Activated T-helper 1 cell treated with anti-CD3 and anti-CD28 coated beads, Interleukin-12 subunit alpha, Interleukin-12 subunit beta, Interleukin-2, Interleukin-4 antibody, amounts not matched to agents 30 ng/mL and 10 ng/mL and 1 ng/mL, durations not matched to agents 14 hours and 24 hours and 36 hours (primary cell): ENCODE measurements around the gene CACNA1E. TPM values are rescaled to one million over a fixed set of nuclear protein-coding genes. Genes with fewer than 3 reads are reported as not detected.
"Not testable (repeated sequence)": the region's sequence is repeated elsewhere in the genome, so short reads cannot be mapped to it uniquely, and the experiment has no call there.

ENCODE experiments used
- DNase-seq: peaks from one replicate; pipeline ENCODE4 v3.0.0; 2021; ENCODE audit warnings: low spot score
- H3K27ac Mint-ChIP-seq: one replicate; pipeline ENCODE4 v1.8.0; 2021; ENCODE audit warnings: mild to moderate bottlenecking, mixed read lengths
- H3K27me3 Mint-ChIP-seq: one replicate; pipeline ENCODE4 v1.8.0; 2022; ENCODE audit warnings: mild to moderate bottlenecking, moderate library complexity, mixed read lengths; ENCODE audit not compliant: insufficient read depth
- H3K36me3 Mint-ChIP-seq: one replicate; pipeline ENCODE4 v1.8.0; 2021; ENCODE audit warnings: low read depth, mixed read lengths
- H3K4me1 Mint-ChIP-seq: one replicate; pipeline ENCODE4 v1.8.0; 2021; ENCODE audit warnings: low read depth, mixed read lengths
- H3K4me3 Mint-ChIP-seq: one replicate; pipeline ENCODE4 v1.8.0; 2021; ENCODE audit warnings: mild to moderate bottlenecking, moderate library complexity, mixed read lengths
- H3K9me3 Mint-ChIP-seq: one replicate; pipeline ENCODE4 v1.8.0; 2021; ENCODE audit warnings: mixed read lengths
- intact Hi-C: fragments of 100-400 bp; cut with micrococcal nuclease; formaldehyde crosslinking; loops from one replicate; pipeline ENCODE4 v1.15.1; 2024
- total RNA-seq: library from RNA; stranded (reverse); gene quantifications from 2 replicates; pipeline ENCODE4 v1.2.3, GENCODE V29; 2022

Gene CACNA1E
- total RNA-seq, 1 donor from 2014 or later = not detected

DNA sequence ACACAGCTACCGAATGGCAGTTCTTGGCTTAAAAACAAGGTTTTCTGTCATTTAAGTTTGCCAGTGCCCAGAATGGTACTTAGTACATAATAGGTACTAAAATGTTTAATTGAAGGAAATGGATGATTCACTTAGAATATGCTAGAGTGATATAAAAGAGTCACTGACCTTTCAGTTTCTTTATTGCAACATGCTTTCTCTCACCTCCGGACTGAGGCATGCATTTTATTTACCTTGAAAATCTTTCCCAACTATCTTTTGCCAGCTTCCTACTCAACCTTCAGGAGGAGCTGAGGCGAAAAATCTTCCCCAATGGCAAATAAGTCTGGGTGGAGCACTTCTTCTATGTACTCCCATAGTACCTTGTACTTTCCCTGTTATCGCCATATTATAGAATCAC is 333.3 kb downstream of the CACNA1E start:
- no peak for DNase-seq
- Mint-ChIP-seq H3K4me1 (no peaks in the 10 kb centered on the region), H3K27me3 (peaks cover 1% of the 10 kb centered on the region), H3K4me3 (no peak overlapping the region), H3K36me3 (no peaks in the 10 kb centered on the region), H3K9me3 (no peaks in the 10 kb centered on the region), H3K27ac (no peak overlapping the region)
- intact Hi-C loops = no loop called here

DNA sequence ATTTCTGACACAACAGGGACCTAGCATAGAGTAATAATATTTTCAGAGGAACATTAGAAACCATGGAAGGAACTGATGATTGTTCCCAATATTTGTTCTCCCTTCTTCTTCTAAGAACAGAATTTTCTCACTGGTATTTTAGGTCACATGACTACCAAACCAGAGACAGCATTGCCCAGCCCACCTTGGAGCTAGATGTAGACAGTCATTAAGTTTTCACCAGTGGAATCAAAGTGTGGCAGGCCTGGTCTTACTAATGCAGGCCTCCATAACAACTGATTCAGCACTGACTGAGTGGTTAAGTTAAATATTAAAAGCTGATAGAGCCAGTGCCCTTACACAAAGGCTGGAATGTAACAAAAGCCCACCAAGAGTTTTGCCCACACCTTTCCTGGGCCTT is 333.8 kb downstream of the CACNA1E start:
- DNase-seq = no peak
- Mint-ChIP-seq H3K9me3 (no peaks in the 10 kb centered on the region), H3K27me3 (peaks cover 1% of the 10 kb centered on the region), H3K27ac (no peak overlapping the region), H3K4me1 (no peaks in the 10 kb centered on the region), H3K36me3 (no peaks in the 10 kb centered on the region), H3K4me3 (no peak overlapping the region)
- intact Hi-C loops = no loop called here

DNA sequence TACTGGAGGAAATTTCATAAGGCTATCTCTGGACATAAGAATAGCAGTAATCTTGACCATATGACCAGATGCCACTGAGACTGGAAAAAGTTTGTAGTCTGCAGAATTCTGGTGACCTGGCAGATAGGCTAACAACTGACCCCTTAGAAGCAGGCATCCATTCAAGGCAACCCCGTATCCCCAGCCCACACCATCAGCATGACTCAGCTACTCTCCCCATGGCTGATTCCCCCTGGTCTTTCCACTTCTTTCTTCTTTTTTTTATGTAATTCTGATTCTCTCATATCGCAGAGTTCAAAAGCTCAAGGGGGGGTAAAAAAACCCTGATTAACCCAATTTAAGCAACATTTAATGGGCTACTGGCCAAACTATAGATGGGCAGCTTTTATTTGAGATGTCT is 335.1 kb downstream of the CACNA1E start:
- H3K9me3 Mint-ChIP-seq = no peaks in the 10 kb centered on the region
- H3K4me1 Mint-ChIP-seq = no peaks in the 10 kb centered on the region
- intact Hi-C loops = no loop called here
- H3K27ac Mint-ChIP-seq = no peak overlapping the region
- no peak for DNase-seq
- no peak overlapping the region for H3K4me3 Mint-ChIP-seq
- no peaks in the 10 kb centered on the region for H3K36me3 Mint-ChIP-seq
- peaks cover 5% of the 10 kb centered on the region for H3K27me3 Mint-ChIP-seq

DNA sequence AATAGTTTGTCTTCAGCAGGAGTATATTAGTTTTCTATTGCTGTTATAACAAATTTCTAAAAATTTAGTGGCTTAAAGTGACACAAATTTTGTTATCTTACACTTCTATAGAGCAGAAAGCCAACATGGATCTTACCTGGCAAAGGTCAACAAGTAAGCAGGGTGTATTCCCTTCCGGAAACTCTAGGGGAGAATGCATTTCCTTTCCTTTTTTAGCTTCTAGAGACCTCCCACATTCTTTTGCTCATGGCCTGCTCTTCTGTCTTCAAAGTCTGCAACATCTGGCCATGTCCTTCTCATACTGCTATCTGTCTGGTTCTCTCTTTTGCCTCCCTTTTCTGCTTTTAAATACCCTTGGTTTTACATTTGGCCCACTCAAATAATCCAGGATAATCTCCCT is 335.6 kb downstream of the CACNA1E start:
- no peak for DNase-seq
- no peak overlapping the region for H3K27ac Mint-ChIP-seq
- no peaks in the 10 kb centered on the region for H3K9me3 Mint-ChIP-seq
- intact Hi-C loops = no loop called here
- H3K4me3 Mint-ChIP-seq = no peak overlapping the region
- peaks cover 6% of the 10 kb centered on the region for H3K27me3 Mint-ChIP-seq
- H3K4me1 Mint-ChIP-seq = no peaks in the 10 kb centered on the region
- H3K36me3 Mint-ChIP-seq = no peaks in the 10 kb centered on the region

DNA sequence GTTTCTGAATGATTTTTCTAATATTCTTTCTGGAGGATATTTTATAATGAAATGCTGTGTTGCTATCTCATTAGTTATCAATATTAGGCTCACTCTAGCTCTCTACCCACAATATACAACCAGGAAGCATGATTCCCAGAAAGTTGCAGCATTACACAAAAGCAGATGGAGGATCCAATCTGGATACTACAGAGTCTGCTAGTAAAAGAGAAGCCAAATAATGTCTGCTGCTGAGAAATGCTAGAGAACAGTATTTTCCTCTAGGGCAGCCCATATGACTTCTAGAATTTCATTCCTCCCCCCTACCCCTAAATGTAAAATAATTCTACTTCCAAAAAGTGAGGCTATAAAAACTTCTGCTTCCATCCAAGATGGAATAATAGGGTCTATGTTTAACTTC is 338.4 kb downstream of the CACNA1E start:
- H3K36me3 Mint-ChIP-seq = no peaks in the 10 kb centered on the region
- H3K4me1 Mint-ChIP-seq = no peaks in the 10 kb centered on the region
- no peak overlapping the region for H3K4me3 Mint-ChIP-seq
- H3K9me3 Mint-ChIP-seq = peaks cover 3% of the 10 kb centered on the region
- no peak overlapping the region for H3K27ac Mint-ChIP-seq
- intact Hi-C loops = no loop called here
- H3K27me3 Mint-ChIP-seq = peaks cover 6% of the 10 kb centered on the region
- no peak for DNase-seq

DNA sequence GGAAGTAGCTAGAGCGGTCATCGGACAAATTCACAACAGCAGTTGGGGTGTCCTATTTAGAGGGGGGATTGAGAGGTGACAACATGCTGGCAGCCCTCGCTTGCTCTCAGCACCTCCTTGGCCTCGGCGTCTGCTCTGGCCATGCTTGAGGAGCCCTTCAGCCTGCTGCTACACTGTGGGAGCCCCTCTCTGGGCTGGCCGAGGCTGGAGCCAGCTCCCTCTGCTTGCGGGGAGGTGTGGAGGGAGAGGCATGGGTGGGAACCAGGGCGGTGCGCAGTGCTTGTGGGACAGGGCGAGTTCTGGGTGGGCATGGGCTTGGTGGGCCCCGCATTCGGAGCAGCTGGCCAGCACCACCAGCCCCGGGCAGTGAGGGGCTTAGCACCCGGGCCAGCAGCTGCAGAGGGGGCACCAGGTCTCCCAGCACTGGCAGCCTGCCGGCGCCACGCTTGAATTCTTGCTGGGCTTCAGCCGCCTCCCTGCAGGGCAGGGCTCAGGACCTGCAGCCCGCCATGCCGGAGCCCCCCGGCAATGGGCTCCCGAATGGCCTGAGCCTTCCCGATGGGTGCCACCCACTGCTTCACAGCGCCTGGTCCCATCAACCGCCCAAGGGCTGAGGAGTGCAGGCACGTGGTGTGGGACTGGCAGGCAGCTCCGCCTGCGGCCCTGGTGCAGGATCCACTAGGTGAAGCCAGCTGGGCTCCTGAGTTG is 349.0 kb downstream of the CACNA1E start:
- H3K27me3 Mint-ChIP-seq, intact Hi-C loops, H3K4me1 Mint-ChIP-seq, H3K27ac Mint-ChIP-seq, H3K36me3 Mint-ChIP-seq, DNase-seq, H3K4me3 Mint-ChIP-seq: not testable (repeated sequence)
- peaks cover 12% of the 10 kb centered on the region for H3K9me3 Mint-ChIP-seq

DNA sequence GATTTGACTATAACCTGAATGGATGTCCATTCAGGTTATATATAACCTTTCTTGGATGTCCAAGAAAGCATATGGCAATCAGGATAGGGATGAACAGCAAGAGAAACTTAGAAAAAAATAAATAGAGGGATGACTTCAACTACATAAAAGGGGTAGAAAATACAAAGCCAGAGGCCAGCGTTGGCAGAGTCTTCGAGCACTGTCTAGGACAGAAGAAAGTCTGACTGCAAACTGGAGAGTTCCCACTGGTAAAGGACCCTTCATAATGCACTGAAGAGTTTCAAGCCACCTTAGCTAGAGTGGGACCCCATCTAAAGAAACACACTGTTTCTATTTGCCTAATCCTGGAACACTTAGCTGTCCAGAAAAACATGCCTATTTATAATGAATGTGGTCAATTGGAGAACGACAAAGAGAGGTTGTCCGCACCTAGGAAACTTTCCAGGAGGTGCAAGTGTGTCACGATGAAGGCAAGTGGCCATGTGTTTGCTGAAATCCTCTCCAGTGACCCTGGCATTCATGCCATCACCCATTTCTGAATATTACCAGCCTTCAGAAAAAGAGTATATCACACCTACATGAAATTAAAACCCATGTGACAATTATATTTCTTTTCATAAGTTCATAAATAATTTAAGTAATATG is 362.8 kb downstream of the CACNA1E start:
- intact Hi-C loops = no loop called here
- H3K27ac Mint-ChIP-seq = no peak overlapping the region
- no peaks in the 10 kb centered on the region for H3K9me3 Mint-ChIP-seq

DNA sequence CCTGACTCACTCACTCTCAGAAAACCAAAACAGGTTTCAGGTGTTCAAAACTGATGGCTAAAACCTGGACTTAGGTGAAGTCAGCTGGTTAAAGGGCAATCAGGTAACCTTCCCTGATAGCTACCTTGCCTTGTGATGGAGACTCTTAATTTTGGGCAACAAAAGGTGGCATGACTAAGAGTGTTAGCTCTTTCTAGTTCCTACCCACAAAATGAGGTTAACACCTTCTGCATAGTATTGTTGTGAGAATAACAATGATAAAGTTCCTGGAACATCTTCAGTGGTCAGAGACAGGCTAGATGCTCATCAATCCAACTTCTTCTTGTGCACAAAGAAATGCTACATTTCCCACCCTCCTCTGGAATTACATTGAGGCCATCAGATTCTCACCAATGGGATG is 363.4 kb downstream of the CACNA1E start:
- Mint-ChIP-seq H3K27ac (no peak overlapping the region), H3K4me3 (no peak overlapping the region), H3K27me3 (peaks cover 8% of the 10 kb centered on the region), H3K4me1 (no peaks in the 10 kb centered on the region), H3K9me3 (no peaks in the 10 kb centered on the region), H3K36me3 (no peaks in the 10 kb centered on the region)
- intact Hi-C loops = no loop called here
- no peak for DNase-seq

More for the DNA sequence above, 362.8 kb downstream of the CACNA1E start:
- H3K4me3 Mint-ChIP-seq = no peak overlapping the region
- DNase-seq = no peak
- no peaks in the 10 kb centered on the region for H3K36me3 Mint-ChIP-seq
- H3K4me1 Mint-ChIP-seq = no peaks in the 10 kb centered on the region
- H3K27me3 Mint-ChIP-seq = peaks cover 8% of the 10 kb centered on the region

DNA sequence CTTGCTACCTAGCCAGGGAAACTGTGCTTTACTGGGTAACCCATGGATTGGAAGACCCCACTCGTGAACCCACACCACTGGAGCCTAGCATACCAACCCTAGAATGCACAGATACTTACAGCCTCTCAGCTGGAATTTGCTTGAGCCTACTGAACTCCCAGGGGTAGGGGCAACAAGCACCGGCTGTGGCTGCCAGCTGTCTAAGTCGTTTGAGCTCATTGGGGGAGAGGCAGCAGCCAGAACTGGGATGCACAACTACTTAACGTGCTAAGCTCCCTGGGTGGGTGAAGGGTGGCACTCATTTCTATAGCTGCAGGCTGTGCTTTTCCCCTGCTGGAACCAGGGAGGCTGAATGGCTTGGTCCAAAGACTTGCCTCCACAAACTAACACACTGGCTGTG is 365.8 kb downstream of the CACNA1E start:
- Mint-ChIP-seq H3K9me3 (peaks cover 3% of the 10 kb centered on the region), H3K4me1 (no peaks in the 10 kb centered on the region), H3K27ac (no peak overlapping the region), H3K27me3 (peaks cover 9% of the 10 kb centered on the region), H3K4me3 (no peak overlapping the region), H3K36me3 (no peaks in the 10 kb centered on the region)
- intact Hi-C loops = no loop called here
- no peak for DNase-seq

DNA sequence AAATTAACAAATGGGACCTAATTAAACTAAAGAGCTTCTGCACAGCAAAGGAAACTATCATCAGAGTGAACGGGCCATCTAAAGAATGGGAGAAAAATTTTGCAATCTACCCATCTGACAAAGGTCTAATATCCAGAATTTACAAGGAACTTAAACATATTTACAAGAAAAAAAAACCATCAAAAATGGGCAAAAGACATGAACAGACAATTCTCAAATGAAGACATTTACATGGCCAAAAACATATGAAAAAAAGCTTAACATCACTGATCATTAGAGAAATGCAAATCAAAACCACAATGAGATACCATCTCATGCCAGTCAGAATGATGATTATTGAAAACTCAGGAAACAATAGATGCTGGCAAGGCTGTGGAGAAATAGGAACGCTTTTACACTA is 370.9 kb downstream of the CACNA1E start:
- H3K36me3 Mint-ChIP-seq, intact Hi-C loops, H3K9me3 Mint-ChIP-seq, H3K4me3 Mint-ChIP-seq, H3K27me3 Mint-ChIP-seq, DNase-seq, H3K27ac Mint-ChIP-seq, H3K4me1 Mint-ChIP-seq: not testable (repeated sequence)

DNA sequence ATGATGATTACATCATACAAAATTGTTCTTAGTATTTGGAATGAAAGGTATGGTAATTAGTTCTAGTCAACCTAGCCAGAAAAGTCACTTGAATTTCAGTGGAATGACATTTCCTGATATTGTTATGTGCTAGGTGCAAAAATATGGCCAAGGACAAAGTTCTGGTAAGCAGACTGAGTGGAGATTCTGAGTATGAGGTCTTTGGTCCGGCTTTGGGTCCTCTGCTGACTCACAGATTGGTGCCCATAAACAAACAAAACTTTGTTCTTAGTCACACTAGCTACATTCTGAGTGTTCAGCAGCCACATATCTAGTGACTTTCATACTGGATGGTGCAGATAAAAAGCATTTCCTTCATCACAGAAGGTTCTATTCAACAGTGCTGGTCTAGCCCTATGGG is 372.1 kb downstream of the CACNA1E start:
- intact Hi-C loops = no loop called here
- no peaks in the 10 kb centered on the region for H3K4me1 Mint-ChIP-seq
- H3K27ac Mint-ChIP-seq = no peak overlapping the region
- DNase-seq = no peak
- peaks cover 2% of the 10 kb centered on the region for H3K27me3 Mint-ChIP-seq
- no peaks in the 10 kb centered on the region for H3K36me3 Mint-ChIP-seq
- H3K4me3 Mint-ChIP-seq = no peak overlapping the region
- H3K9me3 Mint-ChIP-seq = peaks cover 3% of the 10 kb centered on the region
